ENCODE data around the gene MBNL3.
"Not testable (repeated sequence)": the region's sequence is repeated elsewhere in the genome, so short reads cannot be mapped to it uniquely, and the experiment has no call there.

MBNL3 gene

GRCh38 chrX:132474544-132475248, 14.1 kb downstream of the MBNL3 start:
- DNase-seq, result no peak

- DNase-seq, result no peak
These were observed 16.4 kb downstream of the MBNL3 start for GRCh38 chrX:132472397-132472796.

- DNase-seq, result no peak
These were observed 18.0 kb downstream of the MBNL3 start for GRCh38 chrX:132470831-132471230.

- no peak for DNase-seq
These were observed 18.7 kb downstream of the MBNL3 start for GRCh38 chrX:132470179-132470578.

- no peak for DNase-seq
These were observed 20.4 kb downstream of the MBNL3 start for GRCh38 chrX:132468454-132468853.

- no peak for DNase-seq
These were observed 20.8 kb downstream of the MBNL3 start for GRCh38 chrX:132467989-132468388.

GRCh38 chrX:132467026-132467425, 21.8 kb downstream of the MBNL3 start:
- no peak for DNase-seq

- DNase-seq, result no peak
These were observed 25.4 kb downstream of the MBNL3 start for GRCh38 chrX:132463411-132463810.

GRCh38 chrX:132461886-132462285, 27.0 kb downstream of the MBNL3 start:
- DNase-seq, result no peak

- DNase-seq, result no peak
These were observed 35.8 kb downstream of the MBNL3 start for GRCh38 chrX:132452911-132453550.

GRCh38 chrX:132445909-132446308, 42.9 kb downstream of the MBNL3 start:
- not testable (repeated sequence) for DNase-seq

GRCh38 chrX:132444936-132445335, 43.9 kb downstream of the MBNL3 start:
- DNase-seq, result peak; percentile 11

GRCh38 chrX:132443196-132444135, 45.4 kb downstream of the MBNL3 start:
- no peak for DNase-seq

- DNase-seq, result no peak
These were observed 46.1 kb downstream of the MBNL3 start for GRCh38 chrX:132442691-132443090.

GRCh38 chrX:132435222-132435621, 53.6 kb downstream of the MBNL3 start:
- no peak for DNase-seq

GRCh38 chrX:132433551-132433950, 55.3 kb downstream of the MBNL3 start:
- DNase-seq, result no peak

- DNase-seq, result no peak
These were observed 55.8 kb downstream of the MBNL3 start for GRCh38 chrX:132433001-132433400.

- DNase-seq, result no peak
These were observed 59.9 kb downstream of the MBNL3 start for GRCh38 chrX:132428896-132429295.

GRCh38 chrX:132426695-132427281, 62.0 kb downstream of the MBNL3 start:
- no peak for DNase-seq

GRCh38 chrX:132425744-132426318, 63.0 kb downstream of the MBNL3 start:
- no peak for DNase-seq

GRCh38 chrX:132423323-132423722, 65.5 kb downstream of the MBNL3 start:
- DNase-seq, result no peak

GRCh38 chrX:132415012-132415411, 73.8 kb downstream of the MBNL3 start:
- DNase-seq, result no peak

- no peak for DNase-seq
These were observed 74.4 kb downstream of the MBNL3 start for GRCh38 chrX:132414404-132414803.
